Suprapubic skin (tissue), 3 donors: Measurements from ENCODE around the gene VPS4A.

Source experiments
- CTCF ChIP-seq, 2 donors: fragments of 200-600 bp in 1 of 2; fragments of 450-650 bp in 1 of 2; sonication (generic) in 1 of 2; IDR thresholded peaks; one replicate each; pipeline ENCODE4 v1.5.1; 2016 to 2019; ENCODE audit warnings: antibody characterized with exemption in 2 of 2, mild to moderate bottlenecking in 1 of 2, moderate library complexity in 1 of 2
- POLR2A ChIP-seq, 2 donors: fragments of 450-650 bp; IDR thresholded peaks; one replicate each; pipeline ENCODE4 v1.6.1; 2017; ENCODE audit warnings: antibody characterized with exemption in 2 of 2, mild to moderate bottlenecking in 2 of 2, moderate library complexity in 2 of 2

GRCh38 chr16:69324585-69325253 is 13.6 kb downstream of the VPS4A start:
- TF ChIP-seq CTCF (IDR thresholded peaks at IDR 0.05) = no peak
- no peak for TF ChIP-seq POLR2A (IDR thresholded peaks at IDR 0.05)
